Ovary (tissue), 9 donors: Measurements from ENCODE around the gene PHACTR3. TPM values are rescaled to one million over a fixed set of nuclear protein-coding genes. Genes with fewer than 3 reads are reported as not detected.

Experiments
- DNase-seq, 5 donors: peaks; one replicate each; pipeline ENCODE4 v3.0.0-alpha.2; 2019 to 2020
- H3K27ac ChIP-seq, 2 donors: fragments of 200-600 bp; one replicate each; pipeline versions ENCODE4 v1.5.1 to v1.8.0; 2019 to 2022
- H3K27me3 ChIP-seq: fragments of 200-600 bp; one replicate; pipeline ENCODE4 v1.8.0; 2022
- H3K36me3 ChIP-seq: fragments of 200-600 bp; sonication (generic); one replicate; pipeline ENCODE4 v1.5.1; 2019
- H3K4me1 ChIP-seq: one replicate; pipeline ENCODE4 v1.8.1; 2013; ENCODE audit warnings: mild to moderate bottlenecking, moderate library complexity; ENCODE audit not compliant: insufficient read depth
- H3K4me3 ChIP-seq: fragments of 200-600 bp; sonication (generic); one replicate; pipeline ENCODE4 v1.5.1; 2017
- H3K9me3 ChIP-seq, 2 donors: fragments of 200-600 bp in 1 of 2; sonication (generic) in 1 of 2; one replicate each; pipeline versions ENCODE4 v1.5.1 to v1.8.1; 2013 to 2019; ENCODE audit warnings: mild to moderate bottlenecking in 1 of 2, moderate library complexity in 1 of 2
- CTCF ChIP-seq, 3 donors: fragments of 450-650 bp in 2 of 3; fragments of 200-600 bp in 1 of 3; IDR thresholded peaks; one replicate each; pipeline versions ENCODE4 v1.5.1 to v1.8.0; 2016 to 2022; ENCODE audit warnings: antibody characterized with exemption in 3 of 3, mild to moderate bottlenecking in 1 of 3
- EP300 ChIP-seq: sonication (generic); formaldehyde crosslinking; IDR thresholded peaks from one replicate; pipeline ENCODE4 v1.6.1; 2017; ENCODE audit warnings: antibody characterized with exemption
- POLR2A ChIP-seq: fragments of 450-650 bp; IDR thresholded peaks from one replicate; pipeline ENCODE4 v1.6.1; 2017; ENCODE audit warnings: antibody characterized with exemption, mild to moderate bottlenecking, moderate library complexity
- WGBS, 3 donors: extraction: QIAGEN DNeasy Blood & Tissue Kit in 1 of 3; methylation state at CpG; one replicate each; pipeline versions ENCODE4 v1.1.5 to v1.1.7; 2013 to 2017; 5-methylcytosine and 5-hydroxymethylcytosine counted together
- intact Hi-C, 4 donors: fragments of 100-400 bp; cut with DNase I; formaldehyde crosslinking; loops; one replicate each; pipeline versions ENCODE4 v1.11.0 to v1.15.1; 2022 to 2023
- polyA plus RNA-seq, 2 donors: library from polyadenylated mRNA; stranded (reverse); fragments of 200-250 nt in 1 of 2; fragments of 350-450 nt in 1 of 2; fragmentation: Illumina TruSeq in 1 of 2; extraction: RNeasy Lipid Tissue Mini Kit (QIAGEN cat#74804) in 1 of 2; gene quantifications; one replicate each; pipeline ENCODE4 v1.2.3, GENCODE V29; 2013 to 2014
- total RNA-seq, 7 donors: library from RNA; depleted of rRNA in 2 of 7; stranded (reverse); fragments of >200 nt in 2 of 7; fragmentation: NEBNext Ultra II Directional in 3 of 7; extraction: Animal tissue kit (Norgen Biotek cat#: 25700) in 3 of 7; gene quantifications; one replicate each; pipeline versions ENCODE4 v1.1.0 to v1.2.4, GENCODE V29; 2016 to 2023
- donor health status: DM: no; HTN: no; CAD: no; lungs with moderate emphysema.
- donor health status: DM: no; HTN: no; CAD: no.
- donor health status: Bipolar disorder and iron deficiency.
- donor health status: DM: yes; HTN: yes; CAD: no.
- donor health status: DM: no; HTN: no; CAD: no.
- donor health status: DM: yes; HTN: yes; CAD: no.

The PHACTR3 gene
- total and polyA plus RNA-seq, 9 donors: 5.7 to 19.0 (median 9.1) TPM

GRCh38 chr20:59767656-59768055 lies 163.3 kb downstream of the PHACTR3 start:
- H3K27me3 ChIP-seq: no peaks in the 10 kb centered on the region

GRCh38 chr20:59770270-59770669 lies 165.9 kb downstream of the PHACTR3 start:
- 83 to 90% (median 86%) methylated on average over 3 of the region's 3 CpGs for WGBS, 3 donors
- no peak overlapping the region for H3K27ac ChIP-seq
- no peak for DNase-seq
- TF ChIP-seq EP300 (no peak), CTCF (IDR thresholded peaks at IDR 0.05) (no peak), POLR2A (no peak)
- H3K4me1 ChIP-seq: no peaks in the 10 kb centered on the region
- no peaks in the 10 kb centered on the region for H3K27me3 ChIP-seq
- intact Hi-C loops: no loop called here
- no peak overlapping the region for H3K4me3 ChIP-seq
- no peaks in the 10 kb centered on the region for H3K36me3 ChIP-seq
- no peaks in the 10 kb centered on the region for H3K9me3 ChIP-seq

More at GRCh38 chr20:59767656-59768055, 163.3 kb downstream of the PHACTR3 start:
- H3K4me1 ChIP-seq: no peaks in the 10 kb centered on the region
- H3K36me3 ChIP-seq: no peaks in the 10 kb centered on the region
- intact Hi-C loops: no loop called here
- TF ChIP-seq EP300: no peak
- no peak for TF ChIP-seq POLR2A
- TF ChIP-seq CTCF (IDR thresholded peaks at IDR 0.05): no peak
- no peak for DNase-seq
- H3K4me3 ChIP-seq: no peak overlapping the region
- H3K9me3 ChIP-seq: no peaks in the 10 kb centered on the region
- no peak overlapping the region for H3K27ac ChIP-seq

- 84 to 91% (median 90%) methylated on average over 7 of the region's 7 CpGs for WGBS, 3 donors
- no peak for TF ChIP-seq POLR2A
- Histone ChIP-seq H3K4me3 (no peak overlapping the region), H3K27me3 (no peaks in the 10 kb centered on the region), H3K36me3 (no peaks in the 10 kb centered on the region), H3K4me1 (no peaks in the 10 kb centered on the region), H3K27ac (no peak overlapping the region), H3K9me3 (no peaks in the 10 kb centered on the region)
- no peak for DNase-seq
- intact Hi-C loops: no loop called here
These were observed 166.5 kb downstream of the PHACTR3 start for GRCh38 chr20:59770851-59771250.

GRCh38 chr20:59771506-59772372 lies 167.4 kb downstream of the PHACTR3 start:
- no peaks in the 10 kb centered on the region for H3K36me3 ChIP-seq
- no peak for DNase-seq
- WGBS, 3 donors: 67 to 70% (median 69%) methylated on average over 11 of the region's 11 CpGs
- H3K4me3 ChIP-seq: no peak overlapping the region
- intact Hi-C loops: no loop called here
- no peak overlapping the region for H3K27ac ChIP-seq
- TF ChIP-seq POLR2A: no peak
- no peak for TF ChIP-seq CTCF (IDR thresholded peaks at IDR 0.05)
- no peak for TF ChIP-seq EP300
- H3K4me1 ChIP-seq: no peaks in the 10 kb centered on the region
- H3K27me3 ChIP-seq: no peaks in the 10 kb centered on the region
- H3K9me3 ChIP-seq: no peaks in the 10 kb centered on the region

GRCh38 chr20:59772373-59772705 lies 168.0 kb downstream of the PHACTR3 start:
- TF ChIP-seq CTCF (IDR thresholded peaks at IDR 0.05): no peak
- no peak for TF ChIP-seq EP300
- no peak for TF ChIP-seq POLR2A
- Histone ChIP-seq H3K27me3 (no peaks in the 10 kb centered on the region), H3K9me3 (no peaks in the 10 kb centered on the region), H3K4me1 (no peaks in the 10 kb centered on the region), H3K36me3 (no peaks in the 10 kb centered on the region), H3K27ac (no peak overlapping the region), H3K4me3 (no peak overlapping the region)
- intact Hi-C loops: no loop called here
- 73 to 96% (median 87%) methylated on average over 5 to 6 of the region's 6 CpGs for WGBS, 3 donors
- DNase-seq: no peak
